ENCODE results near the gene BROX.
A peak's percentile ranks its signal among the peaks of the same experiment; 100 is the strongest.
"Not testable (repeated sequence)": the region's sequence is repeated elsewhere in the genome, so short reads cannot be mapped to it uniquely, and the experiment has no call there.

Gene BROX

DNA sequence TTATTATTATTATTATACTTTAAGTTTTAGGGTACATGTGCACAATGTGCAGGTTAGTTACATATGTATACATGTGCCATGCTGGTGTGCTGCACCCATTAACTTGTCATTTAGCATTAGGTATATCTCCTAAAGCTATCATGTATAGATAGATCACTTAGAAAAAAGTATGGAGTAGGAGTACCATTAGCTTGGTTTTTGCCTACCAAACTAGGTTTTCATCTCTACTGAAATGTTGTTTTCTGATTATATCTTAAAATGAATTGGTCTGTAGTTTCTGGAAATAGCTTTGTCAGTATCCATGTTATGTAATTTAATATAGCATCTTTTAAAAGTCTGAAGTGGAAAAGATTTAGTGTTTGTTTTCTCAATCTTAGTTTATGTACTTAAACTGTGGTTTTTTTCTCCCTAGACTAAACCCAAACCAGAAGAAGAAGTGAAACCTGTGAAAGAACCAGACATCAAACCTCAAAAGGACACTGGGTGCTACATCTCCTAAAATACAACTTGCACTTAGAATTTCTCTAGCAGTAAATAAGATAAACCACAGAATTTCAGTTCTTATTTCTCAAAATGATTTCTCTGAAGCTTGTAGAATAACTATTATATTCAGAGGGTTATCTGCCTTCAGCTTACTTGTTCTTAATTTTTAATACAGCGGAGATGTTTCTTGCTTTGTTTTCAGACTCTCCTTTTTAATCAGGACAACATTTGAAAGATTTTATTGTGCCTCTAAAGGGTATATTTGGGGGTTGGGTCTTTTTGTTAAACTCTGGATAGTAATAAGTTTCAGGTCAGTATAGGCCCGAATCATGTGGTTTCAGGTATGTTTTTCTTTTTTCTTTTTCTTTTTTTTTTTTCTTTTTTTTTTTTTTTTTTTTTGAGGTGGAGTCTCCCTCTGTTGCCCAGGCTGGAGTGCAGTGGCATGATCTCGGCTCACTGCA, 20.1 kb downstream of the BROX start:
- no peak for DNase-seq

DNA sequence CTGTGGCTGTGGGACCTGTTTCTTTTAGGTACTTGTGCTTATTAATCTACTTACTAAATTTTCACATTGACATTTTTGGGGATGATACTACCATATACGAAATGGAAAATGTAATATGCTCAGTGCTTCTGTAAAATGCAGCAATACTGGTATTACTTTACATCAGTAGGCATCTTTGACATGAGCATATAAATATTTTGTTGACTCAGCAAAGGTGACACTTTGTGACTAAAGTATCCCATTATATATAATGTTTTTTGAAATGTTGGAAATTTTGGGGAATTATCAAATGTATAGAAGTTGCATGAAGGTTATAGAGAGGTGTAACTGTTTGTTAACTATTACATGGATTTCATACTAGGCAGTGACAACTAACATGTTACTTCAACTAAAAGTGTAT, 22.4 kb downstream of the BROX start:
- DNase-seq: no peak

DNA sequence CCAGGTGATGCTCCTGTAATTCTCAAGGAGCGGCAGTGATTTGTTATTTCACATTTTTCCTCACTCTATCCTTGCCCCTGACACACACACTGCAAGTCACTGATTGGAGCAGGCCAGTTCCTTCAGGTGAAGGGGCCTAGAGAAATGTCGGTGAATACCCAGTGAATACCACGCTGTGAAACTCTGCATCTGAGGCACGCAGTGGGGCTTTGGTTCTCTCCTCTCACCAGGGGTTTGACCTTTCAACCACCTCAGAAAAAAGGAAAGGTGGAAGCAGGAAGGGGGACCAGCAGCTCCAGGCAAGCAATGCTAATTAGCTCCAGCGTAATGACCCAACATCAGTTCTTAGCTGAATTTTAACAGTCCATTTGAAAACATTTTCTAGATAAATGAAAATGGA, 24.1 kb downstream of the BROX start:
- no peak for DNase-seq

DNA sequence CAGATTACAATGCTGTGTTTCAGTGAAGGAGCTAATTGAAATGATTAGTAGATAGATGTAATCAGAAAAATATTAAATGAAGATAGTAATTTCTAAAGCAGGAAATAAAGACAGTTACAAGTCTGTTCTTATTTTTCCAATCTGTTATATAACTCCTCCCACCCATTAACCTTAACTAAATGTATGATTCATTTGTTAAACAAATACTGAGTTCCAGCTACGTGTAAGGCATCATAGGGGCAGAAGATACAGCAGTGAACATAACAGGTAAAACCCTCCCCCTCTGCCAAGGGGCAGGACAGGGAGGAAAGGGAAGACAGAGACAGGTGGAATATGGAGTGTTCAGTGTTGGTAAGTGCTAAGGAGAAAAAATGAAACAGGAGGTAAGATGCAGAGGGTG, 24.6 kb downstream of the BROX start, which contains the start of gene FAM177B:
Gene FAM177B, plus strand, starts transcription at position 231 of the 400 bp plus-strand sequence. CDS start 9,344 bp downstream, outside the sequence.
- DNase-seq: no peak

DNA sequence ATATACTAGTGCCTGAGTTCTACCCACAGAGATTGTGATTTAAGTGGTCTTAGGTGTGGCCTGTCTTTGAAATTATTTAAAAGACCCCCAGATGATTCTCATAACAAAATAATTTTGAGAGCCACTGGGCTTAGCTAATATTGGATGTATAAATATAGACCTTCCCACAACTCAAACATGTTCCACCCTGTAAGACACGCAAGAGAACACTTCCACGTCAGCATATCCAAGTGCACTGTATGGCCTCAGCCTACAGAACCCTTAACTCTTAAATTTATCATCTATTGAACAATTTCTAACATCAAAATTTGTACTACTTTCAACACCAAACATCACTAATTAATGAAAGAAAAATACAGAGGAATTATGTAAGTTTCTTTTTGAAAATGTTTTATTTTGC, 27.1 kb downstream of the BROX start:
- DNase-seq: no peak

DNA sequence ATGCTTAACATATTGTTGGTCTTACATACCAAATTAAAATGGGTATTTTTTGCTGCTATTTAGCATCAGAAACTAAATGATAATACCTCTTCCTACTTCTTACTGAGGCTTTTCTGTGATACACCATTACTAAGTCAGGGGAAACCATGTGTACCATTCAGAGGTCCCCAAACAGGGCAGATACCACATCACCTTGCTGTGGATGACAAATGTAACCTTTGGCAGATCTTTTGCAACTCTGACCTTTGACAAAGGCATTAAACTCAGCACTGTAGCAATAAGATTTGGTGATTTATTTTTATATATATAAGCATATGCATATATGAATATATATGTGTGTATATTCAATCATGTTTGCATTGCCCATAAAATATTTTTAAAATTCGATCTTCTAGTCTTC, 27.6 kb downstream of the BROX start:
- no peak for DNase-seq

DNA sequence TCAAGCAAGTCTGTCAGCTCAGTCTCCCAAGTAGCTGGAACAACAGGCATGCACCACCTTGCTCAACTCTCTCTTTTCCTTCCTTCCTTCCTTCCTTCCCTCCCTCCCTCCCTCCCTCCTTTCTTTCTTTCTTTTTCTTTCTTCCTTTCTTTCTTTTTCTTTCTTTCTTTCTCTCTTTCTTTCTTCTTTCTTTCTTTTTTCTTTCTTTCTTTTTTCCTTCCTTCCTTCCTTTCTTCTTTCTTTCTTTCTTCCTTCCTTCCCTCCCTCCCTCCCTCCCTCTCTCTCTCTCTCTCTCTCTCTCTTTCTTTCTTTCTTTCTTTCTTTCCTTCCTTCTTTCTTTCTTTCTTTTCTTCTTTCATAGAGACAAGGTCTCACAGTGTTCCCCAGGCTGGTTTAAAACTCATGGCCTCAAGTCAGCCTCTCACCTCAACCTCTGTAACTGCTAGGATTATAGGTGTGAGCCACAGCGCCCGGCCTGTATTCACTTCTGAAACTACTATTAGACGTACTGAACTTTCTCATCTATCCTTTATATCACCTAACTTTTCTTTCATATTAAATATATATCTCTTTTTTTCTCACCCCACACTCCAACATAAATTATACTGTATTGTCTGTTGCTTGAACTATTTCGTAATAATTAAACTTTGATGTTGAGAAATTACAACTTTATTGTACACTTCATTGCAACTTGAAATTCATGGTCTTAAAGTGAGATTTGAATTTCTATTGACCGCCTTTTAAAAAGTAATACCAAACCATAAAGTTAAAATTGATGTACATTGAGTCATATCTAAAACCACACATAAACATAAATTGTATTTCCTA, 29.5 kb downstream of the BROX start:
- not testable (repeated sequence) for DNase-seq

DNA sequence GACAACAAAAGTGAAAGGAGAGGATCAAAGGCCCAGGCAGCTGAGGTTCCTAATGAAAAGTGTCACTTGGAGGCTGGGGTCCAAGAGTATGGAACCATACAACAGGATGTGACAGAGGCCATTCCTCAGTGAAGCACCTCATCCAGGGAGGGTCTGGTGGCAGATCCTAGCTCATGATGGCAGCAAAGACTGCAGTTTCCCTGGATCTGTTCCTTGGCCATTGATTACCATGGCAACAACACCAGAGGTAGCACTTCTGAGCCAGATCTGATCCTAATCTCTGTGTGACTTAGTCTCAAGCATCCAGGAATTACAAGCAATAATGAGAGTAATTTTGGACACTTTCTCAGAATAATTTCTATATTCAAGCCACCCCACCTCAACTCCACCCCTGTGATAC, 37.6 kb downstream of the BROX start:
- DNase-seq: peak; percentile 27

DNA sequence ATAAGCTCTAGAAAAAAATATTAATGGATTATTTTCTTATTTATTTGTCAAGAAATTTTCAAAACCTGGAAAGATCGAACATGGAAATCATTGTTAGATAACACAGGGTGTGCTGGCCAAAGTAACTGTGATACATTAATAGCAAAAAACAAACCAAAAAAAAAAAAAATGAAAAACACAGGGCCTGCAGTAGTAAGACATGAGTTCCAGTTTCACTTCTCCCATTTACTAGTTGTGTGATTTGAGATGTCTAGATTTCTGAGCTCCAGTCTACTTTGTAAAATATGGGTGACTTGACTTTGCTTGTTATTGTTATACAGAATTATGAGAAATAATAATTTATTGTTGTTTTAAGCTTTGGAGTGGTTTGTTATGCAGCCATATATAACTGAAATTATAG, 38.3 kb downstream of the BROX start:
- no peak for DNase-seq

DNA sequence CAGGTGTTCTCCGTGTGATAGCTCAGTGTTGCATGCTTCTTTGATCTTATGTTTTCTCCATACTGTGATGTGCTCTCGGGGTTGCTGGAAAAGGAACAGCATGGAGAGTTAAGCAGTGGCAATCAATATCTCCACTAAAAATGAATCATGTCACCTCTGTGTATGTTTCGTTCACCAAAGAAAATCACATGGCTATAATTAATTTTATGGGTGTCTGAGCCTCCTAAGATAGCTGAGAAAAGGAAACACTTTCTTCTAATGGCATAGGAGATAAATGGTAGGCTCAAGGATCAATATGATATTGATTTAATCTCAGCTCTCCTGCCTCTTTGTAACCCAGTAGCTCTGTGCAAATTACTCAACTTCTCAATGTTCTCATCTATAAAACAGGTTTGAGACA, 38.9 kb downstream of the BROX start:
- DNase-seq: no peak

DNA sequence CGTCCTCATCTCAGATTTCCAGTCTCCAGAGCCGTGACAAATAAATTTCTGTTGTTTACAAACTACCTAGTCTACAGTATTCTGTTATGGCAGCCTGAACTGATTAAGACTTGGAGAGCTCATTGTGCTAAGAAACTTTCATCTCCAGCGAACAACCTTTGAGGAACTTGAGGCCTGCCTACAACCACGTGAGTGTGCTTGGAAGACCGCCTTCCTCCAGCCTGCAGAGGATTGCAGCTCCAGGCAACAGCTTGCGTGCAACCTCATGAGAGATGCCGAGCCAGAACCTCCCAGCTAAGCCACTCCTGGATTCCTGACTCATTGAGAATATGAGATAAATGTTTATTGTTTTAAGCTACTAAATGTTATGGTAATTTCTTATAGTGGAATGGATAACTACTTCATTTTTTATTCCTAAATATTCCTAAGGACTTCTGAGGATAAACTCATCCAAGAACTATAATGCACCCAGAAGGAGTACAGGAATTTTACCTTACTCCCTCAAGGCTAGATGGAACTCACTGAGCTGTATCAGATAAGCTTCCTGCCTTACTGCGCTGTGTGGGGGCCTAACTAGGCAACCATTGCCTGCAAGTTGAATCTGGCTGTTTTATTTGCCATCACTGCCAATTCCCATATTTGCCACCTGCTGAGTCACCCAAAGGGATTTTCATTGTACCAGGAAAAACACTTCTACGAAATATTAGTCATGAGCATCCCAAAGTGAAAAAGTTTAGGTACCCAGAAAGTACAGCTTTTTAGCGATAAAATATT, 42.2 kb downstream of the BROX start:
- no peak for DNase-seq

DNA sequence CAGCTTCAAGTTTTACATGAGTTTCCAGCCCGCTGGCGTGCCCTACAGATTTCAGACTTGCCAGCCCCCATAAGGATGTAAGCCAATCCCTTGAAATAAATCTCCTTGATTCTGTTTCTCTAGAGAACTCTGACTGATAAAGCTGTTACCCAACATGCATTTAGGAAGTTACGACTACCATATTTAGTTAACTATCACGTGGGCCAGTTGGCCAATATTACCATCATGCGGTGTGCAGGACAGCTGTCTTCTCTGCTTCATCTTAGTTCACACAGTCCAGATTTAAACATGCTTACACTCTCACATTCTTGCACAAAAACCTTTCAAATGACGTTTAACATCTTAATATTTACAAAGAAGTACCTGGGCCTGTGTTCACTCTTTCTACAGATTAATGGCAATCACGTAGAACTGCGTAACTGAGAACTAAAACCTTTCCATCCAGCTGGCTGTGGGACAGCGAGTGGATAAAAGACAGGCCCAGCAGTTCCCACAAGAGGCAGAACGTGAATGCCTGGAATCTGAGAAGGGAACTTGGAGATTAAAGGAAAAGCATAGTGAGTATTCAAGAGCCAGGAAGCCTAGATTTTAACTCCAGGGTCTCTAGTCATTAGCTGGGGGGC, 45.4 kb downstream of the BROX start:
- DNase-seq: no peak

DNA sequence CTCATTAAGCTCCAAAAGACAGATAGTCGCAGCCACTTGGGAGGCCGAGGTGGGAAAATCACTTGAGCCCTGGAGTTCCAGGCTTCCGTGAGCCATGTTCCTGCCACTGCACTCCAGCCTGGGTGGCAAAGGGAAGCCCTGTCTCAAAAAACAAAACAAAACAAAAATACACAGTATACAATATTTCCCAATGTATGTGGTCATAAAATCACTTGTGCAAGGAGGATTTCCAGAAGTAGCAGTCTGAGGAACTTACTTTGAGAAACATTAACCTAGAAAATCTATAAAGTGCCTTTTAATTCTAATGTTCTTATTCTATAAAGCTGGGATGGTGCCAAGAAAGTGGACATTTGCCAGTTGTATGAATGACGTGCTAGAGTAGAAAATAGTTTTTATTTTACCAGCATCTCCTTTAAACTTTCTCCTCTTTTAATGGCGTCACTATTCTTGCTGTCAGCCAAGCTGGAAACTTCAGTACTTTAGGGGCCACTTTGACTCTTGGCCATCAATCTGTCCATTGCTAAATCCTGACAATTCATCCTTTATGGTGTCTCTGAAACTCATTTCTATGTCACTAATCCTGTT, 47.2 kb downstream of the BROX start:
- DNase-seq: no peak

DNA sequence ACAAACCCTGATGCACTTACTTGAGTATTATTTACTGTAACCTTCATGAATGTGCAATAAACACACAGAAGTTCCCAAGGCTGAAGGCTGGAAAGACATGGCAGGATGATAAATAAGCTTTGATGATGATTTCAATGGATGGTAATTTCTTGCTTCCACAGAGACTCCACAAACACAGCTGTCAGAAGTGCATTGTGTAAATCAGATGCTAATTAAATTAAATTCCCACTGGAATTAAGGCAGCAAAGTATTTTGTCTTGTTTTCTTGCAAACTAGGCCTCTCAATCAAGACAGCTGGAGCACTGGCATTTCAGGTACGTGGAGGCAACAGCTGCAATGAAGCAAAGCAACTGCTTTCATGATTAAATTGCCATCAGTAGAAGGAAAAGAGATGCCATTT, 48.7 kb downstream of the BROX start:
- DNase-seq: no peak

DNA sequence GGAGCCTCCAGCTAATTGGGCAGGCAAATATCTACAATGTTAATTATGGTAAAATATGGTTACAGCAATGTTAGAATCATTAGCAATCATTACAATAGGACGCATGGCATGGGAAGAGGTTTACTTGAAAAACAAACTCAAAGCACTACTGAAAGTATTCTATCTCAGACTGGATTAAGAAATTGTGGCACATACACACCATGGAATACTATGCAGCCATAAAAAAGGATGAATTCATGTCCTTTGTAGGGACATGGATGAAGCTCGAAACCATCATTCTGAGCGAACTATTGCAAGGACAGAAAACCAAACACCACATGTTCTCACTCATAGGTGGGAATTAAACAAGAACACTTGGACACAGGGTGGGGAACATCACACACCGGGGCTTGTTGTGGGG, 49.8 kb downstream of the BROX start:
- not testable (repeated sequence) for DNase-seq

DNA sequence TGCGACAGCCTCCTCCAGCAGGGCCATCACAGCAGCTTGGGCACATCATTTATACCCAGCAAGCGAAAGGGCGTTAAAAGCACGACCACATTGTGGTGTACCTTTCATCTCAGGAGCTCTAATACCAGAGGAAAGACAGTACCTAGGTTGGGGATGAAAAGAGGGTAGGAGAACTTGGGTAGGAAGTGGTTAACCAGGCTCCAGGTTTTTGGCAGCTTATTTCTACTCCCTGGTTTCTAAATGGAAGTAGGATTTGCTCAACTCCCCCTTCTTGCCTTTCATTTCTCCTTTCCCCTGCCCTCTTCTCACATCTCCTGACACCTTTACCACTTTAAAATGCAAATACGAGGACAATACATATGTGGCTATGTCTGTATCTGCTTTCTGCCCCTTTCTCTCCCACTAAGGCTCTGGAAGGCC, 54.8 kb downstream of the BROX start:
- DNase-seq: no peak

DNA sequence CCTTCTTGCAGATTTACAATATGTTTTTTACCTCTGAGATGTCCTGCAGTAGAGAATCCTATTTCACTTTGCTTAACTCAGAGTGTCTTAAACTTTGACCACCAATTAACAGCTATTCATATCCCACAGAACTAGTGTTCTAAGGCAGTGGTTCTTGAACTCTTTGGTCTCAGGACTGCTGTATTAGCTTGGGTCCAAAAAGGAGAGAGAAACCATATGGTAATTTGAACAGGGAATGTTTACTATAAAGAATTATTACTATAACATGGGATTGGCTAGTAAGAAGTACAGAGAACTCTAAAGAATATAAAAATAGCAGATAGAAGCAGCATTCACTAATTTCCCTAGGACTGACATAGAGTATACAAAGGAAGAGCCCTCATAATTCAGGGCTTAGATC, 56.2 kb downstream of the BROX start:
- no peak for DNase-seq

DNA sequence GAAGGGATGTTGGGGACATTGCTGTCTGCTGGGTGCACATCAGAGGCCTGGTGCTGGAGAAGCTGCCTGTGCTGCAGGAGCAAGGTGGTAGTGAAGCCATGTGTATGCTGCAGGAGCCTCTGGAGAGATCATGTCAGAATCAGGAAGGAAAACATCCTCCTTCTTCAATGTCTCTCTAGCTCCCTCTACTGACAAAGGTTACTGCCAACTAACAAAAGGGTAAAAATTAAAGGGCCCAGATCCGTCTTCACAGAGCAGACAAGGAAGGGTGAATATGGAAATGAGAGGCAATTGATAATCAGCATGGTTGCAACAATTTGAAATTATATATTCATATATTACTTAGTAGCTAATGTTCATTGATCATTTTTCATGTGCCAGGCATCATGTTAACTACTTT, 56.8 kb downstream of the BROX start:
- no peak for DNase-seq

DNA sequence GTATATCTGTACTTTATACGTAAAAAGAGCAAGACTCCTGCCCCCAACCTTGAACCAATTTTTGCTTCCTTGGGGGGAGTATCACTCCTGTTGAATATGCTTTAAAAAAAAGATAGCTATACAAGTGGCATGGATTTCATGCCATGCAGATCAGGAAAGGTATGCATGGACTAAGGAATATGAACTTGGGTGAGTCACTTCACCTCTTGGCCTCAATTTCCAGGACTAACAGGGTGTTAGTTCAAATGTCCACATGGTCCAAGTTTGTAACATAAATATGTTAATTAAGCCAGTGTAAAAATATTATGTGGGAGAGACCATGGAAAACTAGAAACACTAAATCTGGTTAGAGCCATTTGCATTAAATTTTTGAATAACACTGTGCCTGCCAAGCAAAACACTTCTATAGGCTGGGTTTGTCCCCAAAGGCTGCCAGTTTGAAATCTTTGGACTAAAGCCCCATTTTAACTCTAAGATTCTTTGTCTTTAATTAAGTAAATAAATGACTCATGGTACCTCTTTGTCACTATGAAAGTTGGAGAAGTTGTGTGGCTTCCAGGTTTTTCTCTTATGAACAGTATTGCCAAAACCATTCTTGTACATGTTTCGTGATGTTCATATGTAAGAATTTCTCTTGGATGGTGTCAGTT, 57.7 kb downstream of the BROX start:
- no peak for DNase-seq

DNA sequence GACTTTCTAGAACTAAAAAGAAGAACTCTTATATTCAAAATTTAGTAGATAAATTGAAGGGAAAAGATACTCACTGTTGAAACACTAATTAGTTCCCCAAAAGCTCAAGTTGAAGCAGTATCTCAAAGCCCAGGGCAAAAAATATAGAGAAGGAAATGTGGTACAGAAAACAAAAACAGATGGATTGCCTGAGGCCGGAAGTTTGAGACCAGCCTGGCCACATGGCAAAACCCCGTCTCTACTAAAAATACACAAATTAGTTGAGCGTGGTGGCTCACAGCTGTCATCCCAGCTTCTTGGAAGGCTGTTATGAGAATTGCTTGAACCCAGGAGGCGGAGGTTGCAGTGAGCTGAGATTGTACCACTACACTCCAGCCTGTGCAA, 60.6 kb downstream of the BROX start:
- DNase-seq: no peak

DNA sequence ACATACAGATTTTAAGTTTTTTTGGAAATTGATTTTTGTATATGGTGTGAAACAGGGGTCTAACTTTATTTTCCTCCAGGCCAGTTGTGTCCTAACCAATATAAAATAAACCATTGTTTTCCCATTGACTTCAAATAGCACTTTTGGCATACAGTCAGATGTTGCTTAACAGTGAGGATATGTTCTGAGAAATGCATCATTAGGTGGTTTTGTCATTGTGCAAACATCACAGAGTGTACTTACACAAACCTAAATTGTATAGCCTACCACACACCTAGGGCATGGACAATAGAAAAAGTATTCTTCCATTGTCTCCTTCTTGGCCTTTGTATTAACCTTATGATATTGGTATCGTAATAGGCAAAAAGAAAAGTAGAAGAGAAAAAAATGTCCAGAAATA, 65.1 kb downstream of the BROX start:
- DNase-seq: peak; percentile 35

DNA sequence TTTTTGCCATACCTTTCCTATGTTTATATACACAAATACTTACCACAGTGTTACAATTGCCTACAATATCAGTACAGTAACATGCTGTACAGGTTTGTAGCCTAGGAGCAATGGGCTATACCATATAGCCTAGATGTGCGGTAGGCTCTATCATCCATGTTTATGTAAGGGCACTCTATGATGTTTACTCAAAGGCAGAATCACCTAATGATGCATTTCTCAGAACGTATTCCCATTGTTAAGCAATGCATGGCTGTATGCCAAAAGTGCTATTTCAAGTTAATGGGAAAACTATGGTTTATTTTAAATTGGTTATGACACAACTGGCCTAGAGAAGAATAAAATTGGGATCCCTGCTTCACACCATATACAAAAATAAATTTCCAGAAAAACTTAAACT, 65.6 kb downstream of the BROX start:
- DNase-seq: peak; percentile 79

All from COR-L47 (cell line).